ENCODE results near the gene KIR3DL2. TPM values are rescaled to one million over a fixed set of nuclear protein-coding genes. Genes with fewer than 3 reads are reported as not detected.
"Not testable (repeated sequence)": the region's sequence is repeated elsewhere in the genome, so short reads cannot be mapped to it uniquely, and the experiment has no call there.

The KIR3DL2 gene
- total RNA-seq, 4 donors from 2014 or later: not detected

DNA sequence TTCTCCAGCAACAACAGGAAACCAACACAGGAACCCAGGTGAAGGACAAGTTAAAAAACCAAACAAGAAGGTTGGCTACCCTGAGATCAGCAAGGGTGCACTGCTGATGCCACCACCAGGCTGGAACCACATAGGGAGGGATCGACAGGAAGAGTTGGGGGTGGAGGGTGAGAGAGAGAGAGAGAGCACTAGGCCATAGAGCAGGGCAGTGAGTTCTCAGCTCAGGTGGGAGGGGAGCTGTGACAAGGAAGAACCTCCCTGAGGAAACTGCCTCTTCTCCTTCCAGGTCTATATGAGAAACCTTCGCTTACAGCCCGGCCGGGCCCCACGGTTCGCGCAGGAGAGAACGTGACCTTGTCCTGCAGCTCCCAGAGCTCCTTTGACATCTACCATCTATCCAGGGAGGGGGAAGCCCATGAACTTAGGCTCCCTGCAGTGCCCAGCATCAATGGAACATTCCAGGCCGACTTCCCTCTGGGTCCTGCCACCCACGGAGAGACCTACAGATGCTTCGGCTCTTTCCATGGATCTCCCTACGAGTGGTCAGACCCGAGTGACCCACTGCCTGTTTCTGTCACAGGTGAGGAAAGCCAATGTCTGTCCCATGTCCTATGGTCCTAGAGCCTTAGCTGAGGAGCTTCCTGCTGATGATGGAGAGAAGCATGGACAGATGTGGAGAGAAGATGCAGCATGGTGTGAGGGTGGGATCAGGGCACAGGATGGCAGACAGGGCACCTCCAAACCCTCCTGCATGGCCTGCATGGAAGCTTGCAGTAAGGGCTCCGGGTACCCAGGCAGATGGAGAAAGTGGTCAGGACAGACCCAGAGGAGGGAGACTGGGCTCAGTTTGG lies 44.4 kb upstream of the KIR3DL2 start:
- H3K27ac ChIP-seq: no peak overlapping the region
- no peaks in the 10 kb centered on the region for H3K9me3 ChIP-seq
- H3K27me3 ChIP-seq: no peaks in the 10 kb centered on the region
- H3K36me3 ChIP-seq: no peaks in the 10 kb centered on the region
- intact Hi-C loops (cut with DNase I; ENCODE audit: low total_unique reads) (no loop called here), in situ Hi-C loops (cut with MboI; ENCODE audit: low pct_ligation_motif_present in 1 of 4, low pct_unique_long_range_greater_than_20kb in 1 of 4, low sequenced_read_pairs in 3 of 4) (no loop called here)
- no peak for TF ChIP-seq EP300 (IDR thresholded peaks at IDR 0.05; ENCODE audit: low read depth)
- no peak for TF ChIP-seq POLR2AphosphoS5 (IDR thresholded peaks at IDR 0.05)
- no peak for TF ChIP-seq POLR2A (IDR thresholded peaks at IDR 0.05)
- TF ChIP-seq, protein P1, sequence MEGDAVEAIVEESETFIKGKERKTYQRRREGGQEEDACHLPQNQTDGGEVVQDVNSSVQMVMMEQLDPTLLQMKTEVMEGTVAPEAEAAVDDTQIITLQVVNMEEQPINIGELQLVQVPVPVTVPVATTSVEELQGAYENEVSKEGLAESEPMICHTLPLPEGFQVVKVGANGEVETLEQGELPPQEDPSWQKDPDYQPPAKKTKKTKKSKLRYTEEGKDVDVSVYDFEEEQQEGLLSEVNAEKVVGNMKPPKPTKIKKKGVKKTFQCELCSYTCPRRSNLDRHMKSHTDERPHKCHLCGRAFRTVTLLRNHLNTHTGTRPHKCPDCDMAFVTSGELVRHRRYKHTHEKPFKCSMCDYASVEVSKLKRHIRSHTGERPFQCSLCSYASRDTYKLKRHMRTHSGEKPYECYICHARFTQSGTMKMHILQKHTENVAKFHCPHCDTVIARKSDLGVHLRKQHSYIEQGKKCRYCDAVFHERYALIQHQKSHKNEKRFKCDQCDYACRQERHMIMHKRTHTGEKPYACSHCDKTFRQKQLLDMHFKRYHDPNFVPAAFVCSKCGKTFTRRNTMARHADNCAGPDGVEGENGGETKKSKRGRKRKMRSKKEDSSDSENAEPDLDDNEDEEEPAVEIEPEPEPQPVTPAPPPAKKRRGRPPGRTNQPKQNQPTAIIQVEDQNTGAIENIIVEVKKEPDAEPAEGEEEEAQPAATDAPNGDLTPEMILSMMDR (IDR thresholded peaks at IDR 0.05): no peak
- H3K4me3 ChIP-seq: no peak overlapping the region
- H3K4me1 ChIP-seq: no peaks in the 10 kb centered on the region
- DNase-seq: no peak
- WGBS, 2 donors (ENCODE audit: low coverage in 1 of 2): 78 to 98% methylated on average over 8 to 14 of the region's 14 CpGs

DNA sequence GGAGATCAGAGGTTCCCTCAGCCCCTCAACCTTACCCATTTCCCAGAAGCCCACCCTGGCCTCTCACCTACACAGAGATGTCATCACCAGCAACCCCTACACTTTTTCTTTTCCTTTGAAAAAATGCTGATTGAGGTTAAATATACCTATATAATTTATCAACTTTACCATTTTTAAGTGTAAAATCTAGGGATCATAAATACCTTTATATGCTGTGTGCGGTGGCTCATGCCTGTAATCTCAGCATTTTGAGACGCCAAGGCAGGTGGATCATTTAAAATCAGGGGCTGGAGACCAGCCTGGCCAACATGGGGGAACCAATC lies 43.8 kb upstream of the KIR3DL2 start:
- intact Hi-C loops (cut with DNase I; ENCODE audit: low total_unique reads) (no loop called here), in situ Hi-C loops (cut with MboI; ENCODE audit: low pct_ligation_motif_present in 1 of 4, low pct_unique_long_range_greater_than_20kb in 1 of 4, low sequenced_read_pairs in 3 of 4) (no loop called here)
- Histone ChIP-seq H3K9me3 (no peaks in the 10 kb centered on the region), H3K4me1 (no peaks in the 10 kb centered on the region), H3K36me3 (no peaks in the 10 kb centered on the region), H3K27me3 (no peaks in the 10 kb centered on the region), H3K27ac (no peak overlapping the region), H3K4me3 (no peak overlapping the region)
- TF ChIP-seq POLR2A (IDR thresholded peaks at IDR 0.05): no peak
- TF ChIP-seq EP300 (IDR thresholded peaks at IDR 0.05; ENCODE audit: low read depth): no peak
- TF ChIP-seq POLR2AphosphoS5 (IDR thresholded peaks at IDR 0.05): no peak
- DNase-seq: no peak
- 79 to 83% methylated on average over 2 of the region's 2 CpGs for WGBS, 2 donors (ENCODE audit: low coverage in 1 of 2)

DNA sequence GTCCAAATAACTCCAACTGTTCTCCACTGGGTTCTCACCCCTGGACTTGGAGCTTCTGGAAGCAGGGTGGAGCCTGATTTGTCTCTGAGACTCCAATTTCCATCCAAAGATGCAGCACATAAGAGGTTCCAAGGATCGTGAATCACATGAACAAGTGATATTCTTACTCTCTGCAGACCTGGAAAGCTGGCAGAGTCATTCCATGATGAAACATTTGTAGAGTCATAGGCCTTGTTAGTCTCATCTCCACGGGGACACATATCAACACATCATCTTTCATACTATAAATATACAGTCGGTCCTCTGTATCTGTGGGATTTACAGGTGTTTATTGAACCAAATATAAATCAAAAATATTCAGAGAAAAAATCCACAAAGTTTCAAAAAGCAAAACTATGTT lies 35.7 kb upstream of the KIR3DL2 start:
- H3K9me3 ChIP-seq; H3K36me3 ChIP-seq; DNase-seq; H3K4me3 ChIP-seq; intact Hi-C loops (cut with DNase I; ENCODE audit: low total_unique reads); H3K27me3 ChIP-seq; H3K4me1 ChIP-seq; H3K27ac ChIP-seq; in situ Hi-C loops (cut with MboI; ENCODE audit: low pct_ligation_motif_present in 1 of 4, low pct_unique_long_range_greater_than_20kb in 1 of 4, low sequenced_read_pairs in 3 of 4): not testable (repeated sequence)
- WGBS, 2 donors (ENCODE audit: low coverage in 1 of 2): 56 to 62% methylated on average over 2 to 3 of the region's 3 CpGs

DNA sequence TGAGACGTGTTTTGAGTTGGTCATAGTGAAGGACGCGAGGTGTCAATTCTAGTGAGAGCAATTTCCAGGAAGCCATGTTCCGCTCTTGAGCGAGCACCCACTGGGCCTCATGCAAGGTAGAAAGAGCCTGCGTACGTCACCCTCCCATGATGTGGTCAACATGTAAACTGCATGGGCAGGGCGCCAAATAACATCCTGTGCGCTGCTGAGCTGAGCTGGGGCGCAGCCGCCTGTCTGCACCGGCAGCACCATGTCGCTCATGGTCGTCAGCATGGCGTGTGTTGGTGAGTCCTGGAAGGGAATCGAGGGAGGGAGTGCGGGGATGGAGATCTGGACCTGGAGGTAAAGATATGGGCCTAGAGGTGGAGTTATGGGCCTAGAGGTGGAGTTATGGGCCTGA lies 34.0 kb upstream of the KIR3DL2 start, which contains the start of gene KIR3DL1:
Gene KIR3DL1 (plus strand): TSS at position 218 of the 400 bp plus-strand sequence.
- H3K4me1 ChIP-seq; intact Hi-C loops (cut with DNase I; ENCODE audit: low total_unique reads); DNase-seq; H3K36me3 ChIP-seq; H3K27me3 ChIP-seq; H3K27ac ChIP-seq; H3K4me3 ChIP-seq; H3K9me3 ChIP-seq: not testable (repeated sequence)
- in situ Hi-C loops (cut with MboI; ENCODE audit: low pct_ligation_motif_present in 1 of 4, low pct_unique_long_range_greater_than_20kb in 1 of 4, low sequenced_read_pairs in 3 of 4): loop anchor here in 1 of 4 donors (5.0 kb wide), 1 partner anchor 36 kb away; the partner anchor contains the start of gene KIR3DL2
- 88 to 93% methylated on average over 4 to 17 of the region's 17 CpGs for WGBS, 2 donors (ENCODE audit: low coverage in 1 of 2)

DNA sequence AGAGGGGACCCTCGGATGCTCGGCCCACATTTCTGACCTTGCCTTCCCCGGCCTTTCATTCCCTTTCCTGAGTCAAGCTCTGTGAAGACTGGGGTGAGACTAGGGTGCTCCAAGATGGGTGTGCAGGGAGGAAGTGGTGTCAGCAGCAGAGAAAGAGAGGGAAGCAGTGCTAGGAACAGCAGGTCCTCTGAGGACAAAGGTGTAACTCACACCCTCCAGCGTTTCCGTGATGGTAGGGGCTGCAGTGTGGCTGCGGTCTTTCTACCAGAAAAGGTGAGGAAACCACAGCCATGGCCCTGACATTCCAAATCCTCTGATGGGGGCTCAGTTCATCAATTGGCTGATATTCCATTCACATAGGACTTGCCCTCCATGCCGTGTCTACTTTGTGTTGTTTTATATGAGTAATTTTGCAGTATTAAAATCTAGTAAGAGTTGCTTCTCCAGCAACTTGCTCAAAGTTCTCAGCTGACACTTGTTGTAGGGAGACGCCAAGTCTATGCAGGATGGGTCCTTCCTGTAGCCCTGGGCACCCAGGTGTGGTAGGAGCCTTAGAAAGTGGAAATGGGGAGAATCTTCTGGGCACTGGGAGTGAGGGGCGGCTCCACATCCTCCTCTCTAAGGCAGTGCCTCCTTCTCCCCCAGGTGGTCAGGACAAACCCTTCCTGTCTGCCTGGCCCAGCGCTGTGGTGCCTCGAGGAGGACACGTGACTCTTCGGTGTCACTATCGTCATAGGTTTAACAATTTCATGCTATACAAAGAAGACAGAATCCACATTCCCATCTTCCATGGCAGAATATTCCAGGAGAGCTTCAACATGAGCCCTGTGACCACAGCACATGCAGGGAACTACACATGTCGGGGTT lies 32.3 kb upstream of the KIR3DL2 start:
- no peaks in the 10 kb centered on the region for H3K4me1 ChIP-seq
- in situ Hi-C loops (cut with MboI; ENCODE audit: low pct_ligation_motif_present in 1 of 4, low pct_unique_long_range_greater_than_20kb in 1 of 4, low sequenced_read_pairs in 3 of 4): loop anchor here in 1 of 4 donors (5.0 kb wide), 1 partner anchor 34 kb away; the partner anchor contains the start of gene KIR3DL2

DNA sequence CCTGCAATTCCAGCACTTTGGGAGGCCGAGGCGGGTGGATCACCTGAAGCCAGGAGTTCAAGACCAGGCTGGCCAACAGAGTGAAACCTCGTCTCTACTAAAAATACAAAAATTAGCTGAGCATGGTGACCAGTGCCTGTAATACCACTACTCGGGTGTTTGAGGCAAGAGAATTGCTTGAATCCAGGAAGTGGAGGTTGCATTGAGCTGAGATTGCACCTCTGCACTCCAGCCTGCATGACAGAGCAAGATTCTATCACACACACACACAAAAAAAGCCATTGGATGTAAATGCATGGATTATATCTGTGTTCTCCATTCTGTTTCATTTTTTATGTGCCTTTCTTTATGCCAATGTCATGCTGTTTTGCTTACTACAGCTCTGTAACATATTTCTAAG lies 25.8 kb upstream of the KIR3DL2 start:
- H3K4me1 ChIP-seq; H3K36me3 ChIP-seq; H3K27ac ChIP-seq; H3K4me3 ChIP-seq; intact Hi-C loops (cut with DNase I; ENCODE audit: low total_unique reads); in situ Hi-C loops (cut with MboI; ENCODE audit: low pct_ligation_motif_present in 1 of 4, low pct_unique_long_range_greater_than_20kb in 1 of 4, low sequenced_read_pairs in 3 of 4); DNase-seq; H3K9me3 ChIP-seq; H3K27me3 ChIP-seq: not testable (repeated sequence)
- 75 to 80% methylated on average over 1 to 4 of the region's 4 CpGs for WGBS, 2 donors (ENCODE audit: low coverage in 1 of 2)

More for the DNA sequence above, 32.3 kb upstream of the KIR3DL2 start:
- Histone ChIP-seq H3K9me3 (no peaks in the 10 kb centered on the region), H3K27ac (no peak overlapping the region), H3K4me3 (no peak overlapping the region), H3K27me3 (no peaks in the 10 kb centered on the region), H3K36me3 (no peaks in the 10 kb centered on the region)
- DNase-seq: no peak
- TF ChIP-seq, protein P1 (IDR thresholded peaks at IDR 0.05): no peak
- no peak for TF ChIP-seq POLR2A (IDR thresholded peaks at IDR 0.05)
- TF ChIP-seq POLR2AphosphoS5 (IDR thresholded peaks at IDR 0.05): no peak
- TF ChIP-seq EP300 (IDR thresholded peaks at IDR 0.05; ENCODE audit: low read depth): no peak
- intact Hi-C loops (cut with DNase I; ENCODE audit: low total_unique reads): no loop called here
- WGBS, 2 donors (ENCODE audit: low coverage in 1 of 2): 90% methylated on average over 15 of the region's 15 CpGs; no CpG with 5 or more reads in 1 of the 2 donors

DNA sequence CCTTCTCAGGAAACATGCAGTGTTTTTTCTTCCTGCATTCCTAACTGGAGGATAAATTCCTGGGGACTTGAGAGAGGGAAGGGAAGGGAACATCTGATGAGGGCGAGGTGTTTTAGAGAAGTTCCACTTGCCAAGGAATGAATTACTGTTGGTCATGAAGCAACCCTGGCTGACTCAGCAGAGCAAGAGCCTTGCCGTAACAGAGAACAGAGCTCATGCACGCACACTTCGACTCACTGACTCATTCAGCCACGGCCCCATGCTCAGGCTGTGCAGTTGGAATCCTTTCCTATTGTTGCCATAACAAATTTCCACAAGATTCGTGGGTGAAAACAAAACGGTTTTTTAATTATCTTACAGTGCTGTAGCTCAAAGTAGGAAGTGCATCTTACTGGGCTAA lies 24.9 kb upstream of the KIR3DL2 start:
- H3K27me3 ChIP-seq; H3K4me3 ChIP-seq; H3K4me1 ChIP-seq; DNase-seq; H3K9me3 ChIP-seq; H3K27ac ChIP-seq; in situ Hi-C loops (cut with MboI; ENCODE audit: low pct_ligation_motif_present in 1 of 4, low pct_unique_long_range_greater_than_20kb in 1 of 4, low sequenced_read_pairs in 3 of 4); H3K36me3 ChIP-seq; intact Hi-C loops (cut with DNase I; ENCODE audit: low total_unique reads): not testable (repeated sequence)
- 60% methylated on average over 7 of the region's 7 CpGs; no CpG with 5 or more reads in 1 of the 2 donors for WGBS, 2 donors (ENCODE audit: low coverage in 1 of 2)

DNA sequence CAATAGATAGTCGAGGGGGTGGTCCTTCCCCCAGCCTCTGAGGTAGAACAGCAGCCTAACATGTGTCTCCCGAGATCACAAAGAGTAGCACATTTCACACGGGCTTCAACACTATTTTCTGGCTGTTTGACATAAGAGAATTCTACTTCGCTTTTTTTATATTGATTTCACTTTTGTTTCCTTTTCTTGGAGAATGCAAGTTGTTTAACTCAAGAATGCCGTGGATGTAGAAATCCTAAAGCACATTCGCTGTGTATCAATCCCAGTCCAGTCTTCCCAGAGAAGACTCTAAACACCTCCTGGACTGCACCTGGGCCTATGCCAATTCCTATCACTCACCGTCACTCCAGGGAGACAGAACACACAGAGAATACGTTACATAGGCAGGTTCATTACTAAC lies 22.2 kb upstream of the KIR3DL2 start:
- H3K4me3 ChIP-seq; DNase-seq; H3K27me3 ChIP-seq; in situ Hi-C loops (cut with MboI; ENCODE audit: low pct_ligation_motif_present in 1 of 4, low pct_unique_long_range_greater_than_20kb in 1 of 4, low sequenced_read_pairs in 3 of 4); intact Hi-C loops (cut with DNase I; ENCODE audit: low total_unique reads); H3K27ac ChIP-seq; H3K36me3 ChIP-seq; H3K4me1 ChIP-seq; H3K9me3 ChIP-seq: not testable (repeated sequence)
- WGBS, 2 donors (ENCODE audit: low coverage in 1 of 2): 68 to 73% methylated on average over 3 to 8 of the region's 8 CpGs
